H1 (cell line): ENCODE data around the gene PGAP3. TPM values are rescaled to one million over a fixed set of nuclear protein-coding genes. Genes with fewer than 3 reads are reported as not detected.

ENCODE experiments used
- CBX5 ChIP-seq: fragments of 300-800, 300-1000 bp; sonication (generic); IDR thresholded peaks from 2 replicates; pipeline ENCODE4 v1.7.1; 2016; ENCODE audit warnings: antibody characterized with exemption, low read length, low read depth
- CHD2 ChIP-seq: IDR thresholded peaks from 2 replicates; pipeline ENCODE4 v1.6.1; 2012; ENCODE audit warnings: low read length, improper control_type of control experiment
- CTCF ChIP-seq, 3 experiments: IDR thresholded peaks; 1 replicate in 2 of 3; 2 replicates in 1 of 3; pipeline versions ENCODE4 v1.5.1 to v1.6.1; 2011; ENCODE audit warnings: low read length in 3 of 3, mild to moderate bottlenecking in 3 of 3, inconsistent platforms in 2 of 3, low read depth in 1 of 3, moderate library complexity in 1 of 3; ENCODE audit not compliant: insufficient read depth in 1 of 3; ENCODE audit errors: control extremely low read depth in 1 of 3
- FOSL1 ChIP-seq: IDR thresholded peaks from 2 replicates; pipeline ENCODE4 v1.6.1; 2011; ENCODE audit warnings: mild to moderate bottlenecking, low read depth, low read length, moderate library complexity; ENCODE audit not compliant: insufficient read depth
- MAFK ChIP-seq: IDR thresholded peaks from 2 replicates; pipeline ENCODE4 v1.6.1; 2012; ENCODE audit warnings: low read depth, mild to moderate bottlenecking, improper control_type of control experiment, low read length
- RAD21 ChIP-seq, 2 experiments: IDR thresholded peaks in 1 of 2; conservative IDR thresholded peaks in 1 of 2; 2 replicates each; pipeline ENCODE4 v1.6.1; 2011; ENCODE audit warnings: low read depth in 2 of 2, low read length in 2 of 2, improper control_type of control experiment in 1 of 2, inconsistent platforms in 1 of 2, mild to moderate bottlenecking in 1 of 2, moderate library complexity in 1 of 2
- RBBP5 ChIP-seq: IDR thresholded peaks from 2 replicates; pipeline ENCODE4 v1.7.1; 2012; ENCODE audit warnings: low read depth, mild to moderate bottlenecking, inconsistent platforms, low read length, moderate library complexity, borderline replicate concordance
- SAP30 ChIP-seq: fragments of 300-600 bp; sonication (generic); IDR thresholded peaks from 2 replicates; pipeline ENCODE4 v1.7.1; 2012; ENCODE audit warnings: low read length, moderate library complexity, mild to moderate bottlenecking, inconsistent platforms; ENCODE audit not compliant: insufficient read depth, insufficient replicate concordance
- SIRT6 ChIP-seq: IDR thresholded peaks from one replicate; pipeline ENCODE4 v1.7.1; 2012; ENCODE audit warnings: low read length, inconsistent platforms
- TAF1 ChIP-seq: IDR thresholded peaks from 2 replicates; pipeline ENCODE4 v1.6.1; 2011; ENCODE audit warnings: mild to moderate bottlenecking, low read depth, low read length
- TAF7 ChIP-seq: optimal IDR thresholded peaks from 2 replicates; pipeline ENCODE3; 2011; ENCODE audit warnings: low read depth, mild to moderate bottlenecking, inconsistent platforms, low read length, moderate library complexity, borderline replicate concordance
- TCF12 ChIP-seq: IDR thresholded peaks from 2 replicates; pipeline ENCODE4 v1.6.1; 2011; ENCODE audit warnings: low read depth, mild to moderate bottlenecking, low read length
- USF2 ChIP-seq: IDR thresholded peaks from 2 replicates; pipeline ENCODE4 v1.6.1; 2011; ENCODE audit warnings: low read length, improper control_type of control experiment
- polyA plus RNA-seq, 7 experiments: library from polyadenylated mRNA; depleted of rRNA in 3 of 7; stranded (reverse) in 5 of 7; unstranded in 2 of 7; fragments of >200 nt in 5 of 7; fragments of 200-250 nt in 2 of 7; gene quantifications; 1 replicate in 5 of 7; 2 replicates in 1 of 7; 4 replicates in 1 of 7; pipeline versions ENCODE4 v1.2.1 to v1.2.3, GENCODE V29; 2011 to 2013; ENCODE audit warnings: missing spikeins in 2 of 7, mixed read lengths in 2 of 7
- total RNA-seq: library from RNA; stranded (reverse); fragmentation: NEBNext Ultra II Directional; extraction: Animal tissue kit (Norgen Biotek cat#: 25700); gene quantifications from 2 replicates; pipeline ENCODE4 v1.2.1, GENCODE V29; 2021
- TF ChIP-seq, protein P1 (sequence below): IDR thresholded peaks from 2 replicates; pipeline ENCODE4 v1.6.1; 2012; ENCODE audit warnings: low read length, inconsistent platforms
- TF ChIP-seq, protein P2 (sequence below): IDR thresholded peaks from 2 replicates; pipeline ENCODE4 v1.6.1; 2012; ENCODE audit warnings: inconsistent platforms

The PGAP3 gene
- total and polyA plus RNA-seq, 2 of the 8 experiments (the other 6 are each of a cell fraction or from before 2014, with no cell fraction given): 21.0 to 30.7 TPM

GRCh38 chr17:39687546-39688474 is at the start of gene PGAP3 (continued):
- no peak for TF ChIP-seq TCF12
- TF ChIP-seq SAP30: peak; percentile 70
- no peak for TF ChIP-seq SIRT6
- no peak for TF ChIP-seq CTCF (IDR thresholded peaks at IDR 0.05; ENCODE audit: control extremely low read depth in 1 of 3, insufficient read depth in 1 of 3, low read depth in 1 of 3, low read length in 3 of 3)
- TF ChIP-seq CBX5: no peak
- TF ChIP-seq USF2: no peak
- peak; percentile 71 for TF ChIP-seq TAF7
- no peak for TF ChIP-seq MAFK
- TF ChIP-seq, protein P1, sequence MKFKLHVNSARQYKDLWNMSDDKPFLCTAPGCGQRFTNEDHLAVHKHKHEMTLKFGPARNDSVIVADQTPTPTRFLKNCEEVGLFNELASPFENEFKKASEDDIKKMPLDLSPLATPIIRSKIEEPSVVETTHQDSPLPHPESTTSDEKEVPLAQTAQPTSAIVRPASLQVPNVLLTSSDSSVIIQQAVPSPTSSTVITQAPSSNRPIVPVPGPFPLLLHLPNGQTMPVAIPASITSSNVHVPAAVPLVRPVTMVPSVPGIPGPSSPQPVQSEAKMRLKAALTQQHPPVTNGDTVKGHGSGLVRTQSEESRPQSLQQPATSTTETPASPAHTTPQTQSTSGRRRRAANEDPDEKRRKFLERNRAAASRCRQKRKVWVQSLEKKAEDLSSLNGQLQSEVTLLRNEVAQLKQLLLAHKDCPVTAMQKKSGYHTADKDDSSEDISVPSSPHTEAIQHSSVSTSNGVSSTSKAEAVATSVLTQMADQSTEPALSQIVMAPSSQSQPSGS: no peak
- TF ChIP-seq RBBP5: peak; percentile 46; the same call in 1 of the 2 replicates
- TF ChIP-seq, protein P2, sequence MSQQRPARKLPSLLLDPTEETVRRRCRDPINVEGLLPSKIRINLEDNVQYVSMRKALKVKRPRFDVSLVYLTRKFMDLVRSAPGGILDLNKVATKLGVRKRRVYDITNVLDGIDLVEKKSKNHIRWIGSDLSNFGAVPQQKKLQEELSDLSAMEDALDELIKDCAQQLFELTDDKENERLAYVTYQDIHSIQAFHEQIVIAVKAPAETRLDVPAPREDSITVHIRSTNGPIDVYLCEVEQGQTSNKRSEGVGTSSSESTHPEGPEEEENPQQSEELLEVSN: 0 out of 2 replicates have a peak, but pooled peaks have one; percentile 20
- no peak; a peak in 1 of 4 replicates for TF ChIP-seq RAD21 (IDR thresholded peaks at IDR 0.05 in 1 of 2, conservative IDR thresholded peaks at IDR 0.05 in 1 of 2; ENCODE audit: low read depth in 2 of 2, low read length in 2 of 2)
- no peak for TF ChIP-seq FOSL1
- no peak for TF ChIP-seq CHD2
- TF ChIP-seq TAF1: peak; percentile 85
